WTC11 (cell line): ENCODE results near the gene CHPT1.

Source experiments
- AFF4 ChIP-seq: sonication (generic); formaldehyde crosslinking; IDR thresholded peaks from 2 replicates; pipeline ENCODE4 v1.8.1; 2023; ENCODE audit warnings: mild to moderate bottlenecking, missing genetic modification reagents, borderline replicate concordance
- CREM ChIP-seq: sonication (generic); formaldehyde crosslinking; IDR thresholded peaks from 2 replicates; pipeline ENCODE4 v1.8.1; 2022; ENCODE audit warnings: mild to moderate bottlenecking, missing genetic modification reagents, moderate library complexity
- CTCF ChIP-seq: fragments of 200-600 bp; IDR thresholded peaks from 2 replicates; pipeline ENCODE4 v1.8.0; 2022; ENCODE audit warnings: antibody characterized with exemption
- ESRRA ChIP-seq: sonication (generic); formaldehyde crosslinking; IDR thresholded peaks from 2 replicates; pipeline ENCODE4 v1.8.1; 2022; ENCODE audit warnings: mild to moderate bottlenecking, missing genetic modification reagents, borderline replicate concordance
- ETV6 ChIP-seq: sonication (generic); formaldehyde crosslinking; IDR thresholded peaks from 2 replicates; pipeline ENCODE4 v1.8.1; 2022; ENCODE audit warnings: mild to moderate bottlenecking, missing genetic modification reagents
- MAX ChIP-seq: sonication (generic); formaldehyde crosslinking; IDR thresholded peaks from 2 replicates; pipeline ENCODE4 v1.8.0; 2022; ENCODE audit warnings: mild to moderate bottlenecking, missing genetic modification reagents
- NR1H2 ChIP-seq: sonication (generic); formaldehyde crosslinking; IDR thresholded peaks from 2 replicates; pipeline ENCODE4 v1.9.0; 2021; ENCODE audit warnings: mild to moderate bottlenecking, moderate library complexity, missing genetic modification reagents
- PREB ChIP-seq: sonication (generic); formaldehyde crosslinking; IDR thresholded peaks from 2 replicates; pipeline ENCODE4 v1.8.1; 2022; ENCODE audit warnings: mild to moderate bottlenecking, missing genetic modification reagents, moderate library complexity, borderline replicate concordance
- SP1 ChIP-seq: sonication (generic); formaldehyde crosslinking; conservative IDR thresholded peaks from 2 replicates; pipeline ENCODE4 v1.8.1; 2022; ENCODE audit warnings: missing genetic modification reagents
- STAT6 ChIP-seq: sonication (generic); formaldehyde crosslinking; conservative IDR thresholded peaks from 2 replicates; pipeline ENCODE4 v1.8.1; 2023; ENCODE audit warnings: mild to moderate bottlenecking, low read depth, missing genetic modification reagents, moderate library complexity
- USF1 ChIP-seq: sonication (generic); formaldehyde crosslinking; IDR thresholded peaks from 2 replicates; pipeline ENCODE4 v1.8.0; 2022; ENCODE audit warnings: mild to moderate bottlenecking, missing genetic modification reagents
- ZBTB21 ChIP-seq: sonication (generic); formaldehyde crosslinking; IDR thresholded peaks from 2 replicates; pipeline ENCODE4 v1.8.1; 2023; ENCODE audit warnings: mild to moderate bottlenecking, missing genetic modification reagents, borderline replicate concordance
- ZNF671 ChIP-seq: fragments of 250-450 bp; sonication (Bioruptor Pico); IDR thresholded peaks from 2 replicates; pipeline ENCODE4 v1.8.0; 2021; ENCODE audit warnings: mild to moderate bottlenecking

GRCh38 chr12:101691503-101692096 lies 5.8 kb upstream of the CHPT1 start:
- TF ChIP-seq CTCF (no peak), ZBTB21 (CRISPR knock-in tag) (no peak), ZNF671 (CRISPR knock-in tag) (no peak), AFF4 (CRISPR knock-in tag) (no peak), USF1 (CRISPR knock-in tag) (no peak), ETV6 (CRISPR knock-in tag) (no peak), SP1 (CRISPR knock-in tag) (no peak), CREM (no peak), PREB (no peak), MAX (CRISPR knock-in tag) (no peak), NR1H2 (no peak), STAT6 (CRISPR knock-in tag) (no peak), ESRRA (CRISPR knock-in tag) (no peak)
